Cardiac septum (tissue), 1 donor: Measurements from ENCODE around the gene VENTX. TPM values are rescaled to one million over a fixed set of nuclear protein-coding genes. Genes with fewer than 3 reads are reported as not detected.
"Not testable (repeated sequence)": the region's sequence is repeated elsewhere in the genome, so short reads cannot be mapped to it uniquely, and the experiment has no call there.

ENCODE experiments used
- DNase-seq: peaks from one replicate; pipeline ENCODE4 v3.0.0-alpha.2; 2020; ENCODE audit warnings: low spot score
- intact Hi-C: fragments of 100-400 bp; cut with DNase I; formaldehyde crosslinking; loops from one replicate; pipeline ENCODE4 v1.14.0; 2022
- total RNA-seq: library from RNA; stranded (reverse); fragmentation: NEBNext Ultra II Directional; extraction: Animal tissue kit (Norgen Biotek cat#: 25700); gene quantifications from one replicate; pipeline ENCODE4 v1.2.1, GENCODE V29; 2021
- donor health status: DM: no; HTN: no; CAD: no.

VENTX gene
- total RNA-seq, 1 donor from 2014 or later = 0.40 TPM

DNA sequence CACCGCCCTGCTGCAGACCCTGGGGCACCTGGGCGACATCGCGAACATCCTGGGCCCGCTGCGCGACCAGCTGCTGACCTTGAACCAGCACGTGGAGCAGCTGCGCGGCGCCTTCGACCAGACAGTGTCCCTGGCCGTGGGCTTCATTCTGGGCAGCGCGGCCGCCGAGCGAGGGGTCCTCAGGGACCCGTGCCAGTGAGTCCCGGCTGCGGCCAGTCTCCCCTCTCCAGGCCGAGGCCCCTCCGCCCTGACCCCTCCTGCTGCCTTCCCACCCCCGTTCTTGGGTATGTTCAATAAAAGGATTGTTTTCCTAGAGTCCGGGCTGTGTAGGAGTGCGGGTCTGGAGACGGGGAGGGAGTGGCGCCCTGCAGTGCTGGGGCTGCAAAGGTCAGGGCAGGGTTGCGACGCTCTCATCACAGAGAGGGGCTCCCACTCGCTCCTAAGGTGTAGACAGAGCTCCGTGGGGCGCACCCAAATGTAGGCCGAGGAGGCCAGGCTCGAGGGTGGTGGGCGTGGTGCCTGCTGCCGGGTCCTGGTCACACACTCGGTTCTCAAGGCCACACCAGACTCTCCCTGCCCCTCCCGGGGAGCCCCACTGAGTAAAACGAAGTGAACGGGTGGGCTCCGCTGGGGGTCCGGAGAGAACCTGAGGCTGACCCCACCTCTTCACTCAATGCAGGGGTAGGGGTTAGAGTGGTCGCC is 6.3 kb upstream of the VENTX start:
- intact Hi-C loops = no loop called here
- no peak for DNase-seq

- DNase-seq = no peak
- intact Hi-C loops = no loop called here
These were observed 5.6 kb upstream of the VENTX start for GRCh38 chr10:133231946-133232574.

GRCh38 chr10:133234796-133235195 is 2.9 kb upstream of the VENTX start:
- DNase-seq, intact Hi-C loops: not testable (repeated sequence)

- no peak for DNase-seq
- intact Hi-C loops = no loop called here
These were observed 2.3 kb upstream of the VENTX start for GRCh38 chr10:133235265-133235855.

DNA sequence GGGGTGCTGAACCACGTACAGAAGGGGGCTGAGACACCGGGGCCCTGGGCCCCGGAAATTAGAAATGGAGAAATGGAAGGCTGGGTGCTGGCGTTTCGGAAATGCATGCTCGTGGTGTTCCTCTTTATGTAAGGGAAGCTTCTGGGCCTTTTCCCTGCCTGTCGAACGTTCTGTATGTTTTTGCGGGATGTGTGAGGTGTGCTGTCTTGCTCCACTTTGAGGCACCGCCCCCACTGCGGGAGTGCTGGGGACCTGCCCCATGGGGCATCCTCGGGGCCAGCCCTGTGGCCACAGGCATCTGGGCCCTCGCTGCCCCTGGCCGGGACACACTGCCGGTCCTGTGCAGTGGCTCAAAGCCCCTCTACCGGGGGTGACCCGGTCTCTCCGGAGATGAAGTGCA is 1.7 kb upstream of the VENTX start:
- DNase-seq = no peak
- intact Hi-C loops = no loop called here

DNA sequence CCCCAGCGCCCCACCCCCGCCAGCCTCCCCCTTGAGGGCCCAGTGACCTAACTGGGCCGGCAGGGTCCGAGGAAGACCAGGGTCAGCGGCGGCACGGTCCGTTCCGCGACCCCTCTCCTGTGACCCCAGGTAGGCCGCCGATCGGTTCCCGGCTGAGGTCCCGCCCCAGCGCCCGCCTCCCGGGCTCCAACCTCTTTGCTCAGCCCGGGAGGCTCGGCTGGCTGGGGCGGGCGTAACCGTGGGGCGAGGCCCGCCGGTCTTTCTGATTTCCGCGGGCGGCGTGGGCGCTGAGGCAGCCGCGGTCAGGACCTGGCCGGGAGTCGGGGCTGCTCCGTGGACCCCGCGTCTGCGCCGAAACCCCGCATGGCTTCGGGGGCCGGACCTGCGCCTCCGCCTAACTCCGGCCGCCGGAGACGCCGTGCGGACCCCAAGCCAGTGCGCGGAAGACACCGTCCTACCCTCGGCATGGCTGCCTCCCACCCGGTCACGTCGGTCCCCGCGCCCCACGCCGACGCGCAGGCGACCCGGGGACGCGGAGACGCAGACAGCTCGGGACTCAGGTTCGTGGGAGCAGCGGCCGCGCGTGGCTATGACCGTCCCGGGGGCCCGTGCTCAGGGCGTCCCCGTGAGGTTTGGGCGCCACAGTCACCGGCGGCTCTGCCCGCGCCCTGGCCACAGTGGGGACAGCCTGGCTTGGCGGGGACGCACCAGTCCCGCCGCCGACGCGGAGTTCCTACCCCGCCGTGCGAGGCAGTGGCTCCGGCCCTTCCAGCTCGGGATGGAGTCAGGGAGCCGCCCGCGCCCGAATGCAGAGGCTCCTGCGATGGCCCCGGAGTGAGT is 1.0 kb upstream of the VENTX start:
- DNase-seq = no peak
- intact Hi-C loops = no loop called here

DNA sequence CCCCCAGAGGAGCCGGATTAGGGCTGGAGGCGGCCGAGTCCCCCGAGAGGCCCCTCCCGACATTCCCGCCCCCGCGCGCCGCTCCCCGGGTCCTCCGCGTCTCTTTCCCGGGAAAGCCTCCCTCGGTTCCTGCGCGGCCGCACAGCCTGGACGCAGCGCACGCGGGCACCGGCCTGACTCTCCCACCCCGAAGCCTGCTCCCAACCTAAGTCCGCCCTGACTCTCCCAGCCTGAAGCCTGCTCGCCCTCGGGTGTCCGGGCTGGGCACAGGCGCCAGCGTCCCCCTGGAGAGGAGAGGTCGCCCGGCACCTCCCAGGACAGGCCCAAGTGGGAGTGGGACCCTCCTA is 441 bp upstream of the VENTX start:
- intact Hi-C loops = no loop called here
- no peak for DNase-seq

GRCh38 chr10:133238466-133238804 is 780 bp downstream of the VENTX start:
- intact Hi-C loops = no loop called here
- DNase-seq = no peak

DNA sequence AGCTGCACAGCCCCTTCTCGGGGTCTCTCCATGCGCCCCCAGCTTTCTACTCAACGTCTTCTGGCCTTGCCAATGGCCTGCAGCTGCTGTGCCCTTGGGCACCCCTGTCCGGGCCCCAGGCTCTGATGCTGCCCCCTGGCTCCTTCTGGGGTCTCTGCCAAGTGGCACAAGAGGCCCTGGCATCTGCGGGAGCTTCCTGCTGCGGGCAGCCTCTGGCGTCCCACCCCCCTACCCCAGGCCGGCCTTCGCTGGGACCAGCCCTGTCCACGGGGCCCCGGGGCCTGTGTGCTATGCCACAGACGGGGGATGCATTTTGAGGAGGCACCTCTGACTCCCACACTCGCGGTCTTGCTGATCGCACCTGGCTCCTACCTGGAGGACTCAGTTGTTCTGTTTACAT is 2.3 kb downstream of the VENTX start:
- no peak for DNase-seq
- intact Hi-C loops = no loop called here

- no peak for DNase-seq
- intact Hi-C loops = no loop called here
These were observed 4.0 kb downstream of the VENTX start for GRCh38 chr10:133241501-133242205.

DNA sequence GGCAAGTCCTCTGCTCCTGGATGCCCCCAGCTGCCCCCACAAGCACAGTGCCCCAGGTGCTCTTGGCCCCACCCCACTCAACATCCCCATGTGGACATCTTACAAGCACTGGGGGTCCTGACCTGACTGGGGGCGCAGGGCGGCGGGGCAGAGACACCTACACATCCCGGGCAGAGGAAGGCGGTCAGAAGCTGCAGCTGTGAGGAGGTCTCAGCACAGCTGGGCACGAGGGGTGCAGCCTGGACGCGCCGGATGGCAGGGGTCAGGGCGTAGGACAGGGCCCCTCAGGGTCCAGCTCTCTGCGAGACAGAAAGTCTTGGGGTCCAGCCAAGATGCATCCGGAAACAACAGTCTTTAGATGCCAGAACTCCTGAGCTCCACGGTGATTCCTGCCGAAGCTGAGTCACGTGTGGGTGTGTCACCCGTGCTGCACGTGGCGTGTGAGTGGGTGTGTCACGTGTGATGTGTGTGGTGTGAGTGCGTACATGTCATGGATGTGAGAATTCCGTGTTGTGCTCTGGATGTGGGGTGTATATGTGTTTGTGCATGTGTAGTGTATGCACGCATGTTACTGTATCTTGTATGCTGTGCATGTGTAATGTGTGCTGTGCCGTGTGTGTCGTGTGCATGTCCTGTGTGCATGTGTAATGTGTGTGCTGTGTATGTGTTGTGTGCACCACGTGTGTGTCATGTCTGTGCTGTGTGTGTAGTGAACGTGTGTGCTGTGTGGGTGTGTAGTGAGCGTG is 5.1 kb downstream of the VENTX start:
- DNase-seq = no peak
- intact Hi-C loops = no loop called here

DNA sequence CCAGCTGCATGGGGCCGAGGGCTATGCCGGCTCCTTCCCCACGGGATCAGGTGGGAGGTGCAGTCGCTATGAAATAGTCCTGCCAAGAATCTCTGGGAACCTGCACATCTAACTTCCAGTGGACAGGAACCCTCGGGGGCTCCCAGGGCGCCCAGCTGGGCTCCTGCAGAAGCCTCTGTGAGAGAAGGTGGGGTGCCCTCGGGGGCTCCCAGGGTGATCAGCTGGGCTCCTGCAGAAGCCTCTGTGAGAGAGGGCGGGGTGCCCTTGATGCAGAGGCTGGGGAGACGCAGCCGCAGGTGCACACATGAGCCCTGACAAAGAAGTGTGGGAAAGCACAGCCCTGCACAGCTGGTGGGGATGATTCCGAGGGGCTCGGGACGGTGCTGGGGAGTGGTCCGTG is 5.9 kb downstream of the VENTX start:
- no peak for DNase-seq
- intact Hi-C loops = no loop called here

DNA sequence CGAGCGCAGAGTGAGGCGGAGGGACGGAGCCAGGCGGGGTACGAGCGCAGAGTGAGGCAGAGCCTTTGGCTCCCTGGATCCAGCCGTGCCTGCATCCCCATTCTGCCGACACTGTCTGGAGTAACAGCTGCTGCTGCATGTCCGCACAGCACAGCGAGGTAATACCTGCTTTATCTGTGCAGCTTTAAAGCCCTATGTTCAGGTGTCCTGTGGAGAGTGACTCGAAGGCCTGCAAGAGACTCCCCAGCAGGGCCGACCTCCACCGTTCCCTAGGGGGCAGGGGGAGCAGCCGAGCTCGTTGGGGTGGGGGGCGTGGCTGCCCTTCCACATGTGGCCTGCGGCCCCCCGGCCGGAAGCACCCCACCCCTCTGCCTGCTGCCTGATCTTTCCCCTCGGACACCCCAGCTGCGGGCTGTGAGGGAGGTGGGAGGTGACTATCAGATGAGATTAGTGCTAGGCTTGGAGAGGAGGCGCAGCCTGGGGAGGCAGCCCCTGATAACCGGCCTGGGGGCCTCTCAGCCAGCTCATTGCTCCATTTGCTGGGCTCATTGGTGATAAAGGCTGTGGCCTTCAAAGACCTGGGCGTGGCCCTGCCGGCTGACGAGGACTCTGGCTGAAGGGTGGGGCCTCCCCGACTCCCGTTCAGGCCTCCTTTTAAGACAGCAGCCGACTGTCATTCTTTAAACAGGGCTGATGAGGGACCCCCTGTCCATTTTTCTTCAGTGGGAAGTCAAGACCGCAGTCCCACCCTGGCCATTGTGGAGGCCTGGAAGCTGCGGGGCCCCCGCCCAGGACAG is 8.0 kb downstream of the VENTX start:
- intact Hi-C loops = no loop called here
- no peak for DNase-seq

DNA sequence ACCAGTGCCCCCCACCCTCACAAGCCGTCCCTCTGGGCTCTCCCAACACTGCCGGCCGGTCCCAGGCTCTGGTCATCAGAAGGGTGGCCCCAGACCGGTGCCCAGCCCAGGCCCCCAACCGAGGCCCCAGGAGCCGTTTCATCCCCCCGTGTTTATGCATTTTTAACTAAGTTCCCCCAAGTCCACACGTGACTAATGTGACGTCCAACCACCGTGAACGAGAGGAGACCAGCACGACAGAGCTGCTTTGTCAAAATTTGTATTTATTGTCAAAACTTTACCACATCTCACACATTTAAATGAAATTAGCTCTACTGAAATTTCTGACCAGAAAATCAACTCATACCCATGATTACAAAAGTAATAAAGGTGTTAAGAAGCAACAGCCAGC is 8.6 kb downstream of the VENTX start:
- intact Hi-C loops = no loop called here
- DNase-seq = no peak

- no peak for DNase-seq
These were observed 10.2 kb downstream of the VENTX start for GRCh38 chr10:133247681-133248333.

DNA sequence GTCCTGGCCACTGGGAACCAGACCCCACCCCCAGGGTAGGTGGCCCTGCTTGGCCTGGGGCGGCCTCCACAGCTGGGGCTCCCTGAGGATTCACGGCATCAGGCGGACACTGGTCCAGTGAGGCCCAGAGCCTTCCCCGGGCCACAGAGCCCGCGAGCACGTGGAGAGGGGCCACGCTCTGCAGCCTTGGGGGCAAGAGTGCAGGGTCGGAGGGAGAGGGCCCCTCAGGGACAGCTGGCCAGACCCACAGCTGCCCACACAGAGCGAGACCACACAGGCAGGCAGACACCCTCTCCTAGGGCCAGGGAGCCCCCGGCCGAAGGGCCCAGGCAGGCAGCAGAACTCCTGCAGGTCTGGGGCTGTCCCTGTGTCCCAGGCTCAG is 10.7 kb downstream of the VENTX start:
- intact Hi-C loops = no loop called here
- no peak for DNase-seq

More at GRCh38 chr10:133247681-133248333, 10.2 kb downstream of the VENTX start:
- intact Hi-C loops = no loop called here

DNA sequence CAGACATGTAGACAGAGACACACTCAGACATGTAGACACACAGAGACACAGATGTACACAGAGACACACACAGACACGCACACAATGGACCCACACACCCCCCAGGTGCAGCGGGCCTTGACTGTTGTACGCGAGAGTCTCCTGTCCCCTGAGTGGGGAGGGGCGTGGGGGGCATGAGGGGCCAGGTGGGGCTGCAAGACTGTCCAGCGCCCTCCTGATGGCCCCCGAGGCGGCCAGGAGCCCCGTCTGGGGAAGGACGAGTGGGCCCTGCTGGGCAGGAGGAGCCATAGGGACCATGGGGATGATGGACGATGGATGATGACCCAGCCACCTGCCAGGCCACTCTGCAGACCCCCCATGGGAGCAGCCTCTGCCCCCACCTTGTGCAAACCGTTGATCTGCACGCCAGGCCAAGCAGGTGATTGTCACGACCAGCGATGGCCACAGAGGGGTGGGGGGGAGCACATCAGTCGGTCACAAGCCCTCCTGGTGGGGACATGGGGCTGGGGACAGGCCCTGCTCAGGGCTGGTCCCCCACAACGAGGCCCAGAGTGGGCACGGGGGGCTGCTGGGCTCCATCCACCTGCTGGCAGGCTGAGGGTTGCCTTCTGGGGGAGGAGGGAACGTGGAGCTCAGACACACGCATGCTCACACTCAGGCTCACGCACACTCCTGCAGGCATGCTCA is 11.6 kb downstream of the VENTX start:
- intact Hi-C loops = no loop called here

More for the DNA sequence above, 11.6 kb downstream of the VENTX start:
- DNase-seq = no peak
